HepG2 (cell line): ENCODE data around the gene ZBTB1. TPM values are rescaled to one million over a fixed set of nuclear protein-coding genes. Genes with fewer than 3 reads are reported as not detected.
A peak's percentile ranks its signal among the peaks of the same experiment; 100 is the strongest.

Source experiments
- JUN ChIP-seq: sonication (generic); formaldehyde crosslinking; IDR thresholded peaks from 2 replicates; pipeline ENCODE4 v1.4.0; 2020; ENCODE audit warnings: mild to moderate bottlenecking, missing genetic modification reagents
- RBM22 ChIP-seq: fragments of 200-400 bp; formaldehyde crosslinking; optimal IDR thresholded peaks from 2 replicates; pipeline ENCODE3; 2017; ENCODE audit warnings: mild to moderate bottlenecking, low read length, moderate library complexity
- ZNF549 ChIP-seq: sonication (generic); formaldehyde crosslinking; IDR thresholded peaks from 2 replicates; pipeline ENCODE4 v1.5.0; 2020; ENCODE audit warnings: missing genetic modification reagents
- ZNF607 ChIP-seq: sonication (generic); formaldehyde crosslinking; IDR thresholded peaks from 2 replicates; pipeline ENCODE4 v1.5.1; 2020; ENCODE audit warnings: missing genetic modification reagents, mild to moderate bottlenecking, borderline replicate concordance
- ZNF878 ChIP-seq: sonication (generic); formaldehyde crosslinking; IDR thresholded peaks from 2 replicates; pipeline ENCODE4 v1.8.1; 2023; ENCODE audit warnings: mild to moderate bottlenecking, missing genetic modification reagents, moderate library complexity
- polyA plus RNA-seq, 8 experiments: library from polyadenylated mRNA; depleted of rRNA in 3 of 8; stranded (reverse) in 7 of 8; unstranded in 1 of 8; fragments of >200 nt; fragmentation: Illumina TruSeq in 4 of 8; extraction: Trizol in 4 of 8; gene quantifications; 2 replicates each; pipeline versions ENCODE4 v1.2.1 to v1.2.3, GENCODE V29; 2011 to 2016; ENCODE audit warnings: low read depth in 4 of 8, missing spikeins in 1 of 8, mixed read lengths in 1 of 8; ENCODE audit not compliant: insufficient read depth in 1 of 8
- total RNA-seq, 5 experiments: library from RNA; depleted of rRNA; stranded (reverse); fragments of >200 nt; fragmentation: Illumina TruSeq; extraction: Trizol; gene quantifications; 2 replicates each; pipeline ENCODE4 v1.2.3, GENCODE V29; 2016; ENCODE audit warnings: low read depth in 1 of 5
- TF ChIP-seq, protein P1 (sequence below): sonication (generic); formaldehyde crosslinking; IDR thresholded peaks from 2 replicates; pipeline ENCODE4 v1.5.1; 2020; ENCODE audit warnings: missing genetic modification reagents, mild to moderate bottlenecking, borderline replicate concordance
- TF ChIP-seq, protein P2 (sequence below): IDR thresholded peaks from 2 replicates; pipeline ENCODE4 v1.6.1; 2016; ENCODE audit warnings: missing compliant biosample characterization, missing genetic modification reagents, borderline replicate concordance

ZBTB1 gene
- total and polyA plus RNA-seq, 2 of the 13 experiments (the other 11 are each of a cell fraction or from before 2014, with no cell fraction given): 18.8 to 22.6 TPM

DNA sequence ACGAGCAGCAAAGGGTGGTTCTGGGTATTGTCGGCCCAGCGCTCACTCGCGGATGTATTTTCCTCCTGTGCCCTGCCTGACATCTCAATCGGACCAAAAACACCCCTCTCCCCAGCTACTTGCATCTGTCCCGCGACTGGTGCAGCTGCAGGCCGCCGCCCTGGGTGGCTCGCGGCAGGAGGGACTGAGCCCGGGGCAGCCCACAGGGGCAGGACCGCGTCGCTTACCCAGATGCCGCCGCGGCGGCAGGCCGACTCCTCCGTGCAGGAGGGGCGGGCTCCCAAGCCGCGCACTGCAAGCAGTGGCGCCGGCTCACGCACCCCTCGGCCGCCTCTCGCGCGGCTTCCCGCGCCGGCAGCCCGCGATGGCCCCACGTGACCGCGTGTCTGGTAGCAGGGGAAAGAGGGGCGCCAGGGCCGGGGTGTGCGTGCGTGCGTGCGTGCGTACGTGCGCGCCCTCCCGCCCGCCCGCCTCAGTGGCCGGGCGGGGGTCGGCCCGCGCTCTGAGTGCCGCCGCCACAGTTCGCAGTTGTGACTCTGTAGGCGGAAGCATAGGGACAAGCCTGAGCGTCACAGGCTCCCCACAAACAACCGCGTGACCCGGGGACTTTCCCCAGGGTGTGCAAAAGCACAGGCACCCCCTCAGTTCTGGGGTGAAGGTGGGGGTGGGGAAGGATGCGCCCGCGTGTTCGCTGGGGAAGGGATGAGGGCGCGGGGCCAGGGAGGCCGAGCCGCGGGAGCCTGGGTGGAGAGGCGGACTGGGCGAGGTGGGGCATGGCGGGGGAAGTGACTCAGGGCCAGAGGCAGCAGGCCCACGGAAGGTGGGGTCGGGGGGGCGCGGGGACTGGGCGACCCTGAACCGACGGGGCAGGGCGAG lies 898 bp upstream of the ZBTB1 start, which contains the start of gene ZBTB25 (continued):
- TF ChIP-seq JUN (CRISPR knock-in tag) (no peak), ZNF549 (peak; percentile 12; the same call in 1 of the 2 replicates), ZNF607 (CRISPR knock-in tag) (peak; percentile 71; the same call in 1 of the 2 replicates), ZNF878 (CRISPR knock-in tag) (no peak), RBM22 (peak; percentile 51)
- TF ChIP-seq, protein P1, sequence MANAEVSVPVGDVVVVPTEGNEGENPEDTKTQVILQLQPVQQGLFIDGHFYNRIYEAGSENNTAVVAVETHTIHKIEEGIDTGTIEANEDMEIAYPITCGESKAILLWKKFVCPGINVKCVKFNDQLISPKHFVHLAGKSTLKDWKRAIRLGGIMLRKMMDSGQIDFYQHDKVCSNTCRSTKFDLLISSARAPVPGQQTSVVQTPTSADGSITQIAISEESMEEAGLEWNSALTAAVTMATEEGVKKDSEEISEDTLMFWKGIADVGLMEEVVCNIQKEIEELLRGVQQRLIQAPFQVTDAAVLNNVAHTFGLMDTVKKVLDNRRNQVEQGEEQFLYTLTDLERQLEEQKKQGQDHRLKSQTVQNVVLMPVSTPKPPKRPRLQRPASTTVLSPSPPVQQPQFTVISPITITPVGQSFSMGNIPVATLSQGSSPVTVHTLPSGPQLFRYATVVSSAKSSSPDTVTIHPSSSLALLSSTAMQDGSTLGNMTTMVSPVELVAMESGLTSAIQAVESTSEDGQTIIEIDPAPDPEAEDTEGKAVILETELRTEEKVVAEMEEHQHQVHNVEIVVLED: peak; percentile 98
- TF ChIP-seq, protein P2, sequence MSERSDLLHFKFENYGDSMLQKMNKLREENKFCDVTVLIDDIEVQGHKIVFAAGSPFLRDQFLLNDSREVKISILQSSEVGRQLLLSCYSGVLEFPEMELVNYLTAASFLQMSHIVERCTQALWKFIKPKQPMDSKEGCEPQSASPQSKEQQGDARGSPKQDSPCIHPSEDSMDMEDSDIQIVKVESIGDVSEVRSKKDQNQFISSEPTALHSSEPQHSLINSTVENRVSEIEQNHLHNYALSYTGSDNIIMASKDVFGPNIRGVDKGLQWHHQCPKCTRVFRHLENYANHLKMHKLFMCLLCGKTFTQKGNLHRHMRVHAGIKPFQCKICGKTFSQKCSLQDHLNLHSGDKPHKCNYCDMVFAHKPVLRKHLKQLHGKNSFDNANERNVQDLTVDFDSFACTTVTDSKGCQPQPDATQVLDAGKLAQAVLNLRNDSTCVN (CRISPR knock-in tag): peak; percentile 67; the same call in 1 of the 2 replicates
- TF ChIP-seq, all 625 proteins: peak for 216
